Panc1 (cell line): ENCODE measurements around the gene TMTC2. TPM values are rescaled to one million over a fixed set of nuclear protein-coding genes. Genes with fewer than 3 reads are reported as not detected.

Experiments used
- ATAC-seq: fragments of 200-7000 bp; cut with Tn5 transposase; 2 replicates; pipeline ENCODE4 v1.9.1; 2020; ENCODE audit warnings: mild to moderate bottlenecking, moderate library complexity
- BruUV-seq: library from RNA; stranded (reverse); fragments of 400-500 nt; replicated peaks from 2 replicates; lab custom pipeline; 2021; lab: Mats Ljungman, UMichigan
- CTCF ChIA-PET: fragments of 300-600 bp; sonication (Branson Sonifier 250); formaldehyde crosslinking; loops from one replicate; lab custom pipeline; 2022; ENCODE audit warnings: antibody characterized with exemption; lab: Charles Lee
- POLR2A ChIA-PET: fragments of 300-600 bp; sonication (Branson Sonifier 250); formaldehyde crosslinking; loops from one replicate; lab custom pipeline; 2022; ENCODE audit warnings: antibody characterized with exemption; lab: Charles Lee
- DNase-seq: peaks from one replicate; pipeline ENCODE4 v3.0.0-alpha.2; 2010; ENCODE audit warnings: low read depth, low spot score
- H3K27ac ChIP-seq: 2 replicates; pipeline ENCODE4 v1.5.1; 2011; ENCODE audit warnings: mild to moderate bottlenecking, low read length, inconsistent platforms
- H3K27me3 ChIP-seq: fragments of 200-500 bp; sonication (Bioruptor generic); 2 replicates; pipeline ENCODE4 v1.6.0; 2014; ENCODE audit warnings: low read length, inconsistent platforms; ENCODE audit not compliant: control insufficient read depth, insufficient read depth
- H3K36me3 ChIP-seq: fragments of 200-500 bp; sonication (Bioruptor generic); 2 replicates; pipeline ENCODE4 v1.5.1; 2014; ENCODE audit warnings: inconsistent platforms, mild to moderate bottlenecking, low read length, moderate library complexity; ENCODE audit not compliant: control insufficient read depth, insufficient read depth
- H3K4me1 ChIP-seq: 2 replicates; pipeline ENCODE4 v1.5.1; 2011; ENCODE audit warnings: inconsistent platforms, mild to moderate bottlenecking, low read length, moderate library complexity; ENCODE audit not compliant: control insufficient read depth, insufficient read depth
- H3K4me3 ChIP-seq, 2 experiments: 2 replicates each; pipeline ENCODE4 v1.5.1; 2011 to 2012; ENCODE audit warnings: low read depth in 2 of 2, low read length in 2 of 2, mild to moderate bottlenecking in 2 of 2, inconsistent platforms in 1 of 2, moderate library complexity in 1 of 2
- H3K9me3 ChIP-seq: fragments of 200-500 bp; sonication (Bioruptor generic); 2 replicates; pipeline ENCODE4 v1.5.1; 2014; ENCODE audit warnings: low read depth, mild to moderate bottlenecking, inconsistent platforms, low read length, moderate library complexity; ENCODE audit not compliant: control insufficient read depth, insufficient read depth
- POLR2AphosphoS5 ChIP-seq: IDR thresholded peaks from 2 replicates; pipeline ENCODE4 v1.6.1; 2012; ENCODE audit warnings: mild to moderate bottlenecking, low read depth, low read length, moderate library complexity
- SIN3A ChIP-seq: IDR thresholded peaks from 2 replicates; pipeline ENCODE4 v1.6.1; 2012; ENCODE audit warnings: low read depth, mild to moderate bottlenecking, low read length, moderate library complexity, borderline replicate concordance; ENCODE audit not compliant: insufficient read depth
- TCF7L2 ChIP-seq: IDR thresholded peaks from 2 replicates; pipeline ENCODE4 v1.6.1; 2011; ENCODE audit warnings: mild to moderate bottlenecking, low read depth, low read length, inconsistent platforms
- in situ Hi-C: cut with HindIII; loops from 2 replicates; pipeline ENCODE4 v1.10.0; 2016; ENCODE audit warnings: low sequenced_read_pairs, low pct_unique_long_range_greater_than_20kb
- intact Hi-C: fragments of 100-400 bp; cut with micrococcal nuclease; formaldehyde crosslinking; loops from one replicate; pipeline ENCODE4 v1.10.0; 2022; ENCODE audit not compliant: unreplicated experiment
- total RNA-seq: library from RNA; stranded (reverse); gene quantifications from one replicate; pipeline ENCODE4 v1.2.1, GENCODE V29; 2021; ENCODE audit not compliant: unreplicated experiment
- TF ChIP-seq, protein P1 (sequence below), 2 experiments: IDR thresholded peaks; 2 replicates each; pipeline ENCODE4 v1.6.1; 2011 to 2012; ENCODE audit warnings: low read depth in 2 of 2, control low read depth in 1 of 2, low read length in 1 of 2, mild to moderate bottlenecking in 1 of 2, moderate library complexity in 1 of 2; ENCODE audit not compliant: insufficient read depth in 1 of 2
- TF ChIP-seq, protein P2 (sequence below): fragments of 450-650 bp; IDR thresholded peaks from 2 replicates; pipeline ENCODE4 v1.5.1; 2017; ENCODE audit warnings: mild to moderate bottlenecking

Gene TMTC2
- total RNA-seq, 1 experiment from 2014 or later: 5.7 TPM

GRCh38 chr12:82926630-82927029 is 239.9 kb downstream of the TMTC2 start:
- in situ Hi-C loops (no loop called here), intact Hi-C loops (no loop called here)
- ATAC-seq (no peak), DNase-seq (no peak)
- ChIA-PET CTCF (no interaction called here), POLR2A (no interaction called here)
- H3K4me1 ChIP-seq: no peaks in the 10 kb centered on the region
- H3K27me3 ChIP-seq: no peaks in the 10 kb centered on the region
- H3K27ac ChIP-seq: no peak overlapping the region
- no peak for TF ChIP-seq SIN3A
- TF ChIP-seq, protein P1, sequence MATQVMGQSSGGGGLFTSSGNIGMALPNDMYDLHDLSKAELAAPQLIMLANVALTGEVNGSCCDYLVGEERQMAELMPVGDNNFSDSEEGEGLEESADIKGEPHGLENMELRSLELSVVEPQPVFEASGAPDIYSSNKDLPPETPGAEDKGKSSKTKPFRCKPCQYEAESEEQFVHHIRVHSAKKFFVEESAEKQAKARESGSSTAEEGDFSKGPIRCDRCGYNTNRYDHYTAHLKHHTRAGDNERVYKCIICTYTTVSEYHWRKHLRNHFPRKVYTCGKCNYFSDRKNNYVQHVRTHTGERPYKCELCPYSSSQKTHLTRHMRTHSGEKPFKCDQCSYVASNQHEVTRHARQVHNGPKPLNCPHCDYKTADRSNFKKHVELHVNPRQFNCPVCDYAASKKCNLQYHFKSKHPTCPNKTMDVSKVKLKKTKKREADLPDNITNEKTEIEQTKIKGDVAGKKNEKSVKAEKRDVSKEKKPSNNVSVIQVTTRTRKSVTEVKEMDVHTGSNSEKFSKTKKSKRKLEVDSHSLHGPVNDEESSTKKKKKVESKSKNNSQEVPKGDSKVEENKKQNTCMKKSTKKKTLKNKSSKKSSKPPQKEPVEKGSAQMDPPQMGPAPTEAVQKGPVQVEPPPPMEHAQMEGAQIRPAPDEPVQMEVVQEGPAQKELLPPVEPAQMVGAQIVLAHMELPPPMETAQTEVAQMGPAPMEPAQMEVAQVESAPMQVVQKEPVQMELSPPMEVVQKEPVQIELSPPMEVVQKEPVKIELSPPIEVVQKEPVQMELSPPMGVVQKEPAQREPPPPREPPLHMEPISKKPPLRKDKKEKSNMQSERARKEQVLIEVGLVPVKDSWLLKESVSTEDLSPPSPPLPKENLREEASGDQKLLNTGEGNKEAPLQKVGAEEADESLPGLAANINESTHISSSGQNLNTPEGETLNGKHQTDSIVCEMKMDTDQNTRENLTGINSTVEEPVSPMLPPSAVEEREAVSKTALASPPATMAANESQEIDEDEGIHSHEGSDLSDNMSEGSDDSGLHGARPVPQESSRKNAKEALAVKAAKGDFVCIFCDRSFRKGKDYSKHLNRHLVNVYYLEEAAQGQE (IDR thresholded peaks at IDR 0.05; ENCODE audit: insufficient read depth in 1 of 2, low read depth in 2 of 2, low read length in 1 of 2): no peak
- TF ChIP-seq, protein P2, sequence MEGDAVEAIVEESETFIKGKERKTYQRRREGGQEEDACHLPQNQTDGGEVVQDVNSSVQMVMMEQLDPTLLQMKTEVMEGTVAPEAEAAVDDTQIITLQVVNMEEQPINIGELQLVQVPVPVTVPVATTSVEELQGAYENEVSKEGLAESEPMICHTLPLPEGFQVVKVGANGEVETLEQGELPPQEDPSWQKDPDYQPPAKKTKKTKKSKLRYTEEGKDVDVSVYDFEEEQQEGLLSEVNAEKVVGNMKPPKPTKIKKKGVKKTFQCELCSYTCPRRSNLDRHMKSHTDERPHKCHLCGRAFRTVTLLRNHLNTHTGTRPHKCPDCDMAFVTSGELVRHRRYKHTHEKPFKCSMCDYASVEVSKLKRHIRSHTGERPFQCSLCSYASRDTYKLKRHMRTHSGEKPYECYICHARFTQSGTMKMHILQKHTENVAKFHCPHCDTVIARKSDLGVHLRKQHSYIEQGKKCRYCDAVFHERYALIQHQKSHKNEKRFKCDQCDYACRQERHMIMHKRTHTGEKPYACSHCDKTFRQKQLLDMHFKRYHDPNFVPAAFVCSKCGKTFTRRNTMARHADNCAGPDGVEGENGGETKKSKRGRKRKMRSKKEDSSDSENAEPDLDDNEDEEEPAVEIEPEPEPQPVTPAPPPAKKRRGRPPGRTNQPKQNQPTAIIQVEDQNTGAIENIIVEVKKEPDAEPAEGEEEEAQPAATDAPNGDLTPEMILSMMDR: no peak
- no peak for TF ChIP-seq POLR2AphosphoS5
- H3K9me3 ChIP-seq: no peaks in the 10 kb centered on the region
- BruUV-seq: no TSS peak
- no peaks in the 10 kb centered on the region for H3K36me3 ChIP-seq
- H3K4me3 ChIP-seq: no peak overlapping the region

DNA sequence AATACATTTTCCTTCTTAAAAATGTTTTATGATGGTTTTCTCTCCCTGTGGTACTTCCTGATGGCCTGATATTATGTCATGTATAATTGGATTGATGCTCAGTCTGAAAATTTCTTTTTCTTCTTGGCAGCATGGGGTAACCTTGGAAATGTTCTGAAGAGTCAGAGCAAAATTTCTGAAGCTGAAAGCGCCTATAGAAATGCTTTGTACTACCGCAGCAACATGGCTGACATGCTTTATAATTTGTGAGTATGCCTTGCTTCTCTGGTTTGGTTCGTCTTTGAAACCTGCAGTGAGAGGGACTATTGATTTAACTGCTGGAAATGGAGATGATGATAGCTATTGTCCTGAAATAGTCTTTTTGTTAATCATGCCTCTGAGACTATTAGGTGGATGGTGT is 243.6 kb downstream of the TMTC2 start:
- Histone ChIP-seq H3K4me3 (no peak overlapping the region), H3K9me3 (no peaks in the 10 kb centered on the region), H3K27ac (no peak overlapping the region), H3K36me3 (no peaks in the 10 kb centered on the region), H3K27me3 (no peaks in the 10 kb centered on the region), H3K4me1 (no peaks in the 10 kb centered on the region)
- intact Hi-C loops (no loop called here), in situ Hi-C loops (no loop called here)
- no TSS peak for BruUV-seq
- ChIA-PET CTCF (no interaction called here), POLR2A (no interaction called here)
- TF ChIP-seq SIN3A: no peak
- TF ChIP-seq, protein P2: no peak
- TF ChIP-seq POLR2AphosphoS5: no peak
- no peak for TF ChIP-seq TCF7L2
- TF ChIP-seq, protein P1 (IDR thresholded peaks at IDR 0.05; ENCODE audit: insufficient read depth in 1 of 2, low read depth in 2 of 2, low read length in 1 of 2): no peak
- ATAC-seq (no peak), DNase-seq (no peak)
